Ovary (tissue), 3 donors: Measurements from ENCODE around the gene ARHGAP40.

Experiments
- CTCF ChIP-seq, 3 donors: fragments of 450-650 bp in 2 of 3; fragments of 200-600 bp in 1 of 3; IDR thresholded peaks; one replicate each; pipeline versions ENCODE4 v1.5.1 to v1.8.0; 2016 to 2022; ENCODE audit warnings: antibody characterized with exemption in 3 of 3, mild to moderate bottlenecking in 1 of 3
- EP300 ChIP-seq: sonication (generic); formaldehyde crosslinking; IDR thresholded peaks from one replicate; pipeline ENCODE4 v1.6.1; 2017; ENCODE audit warnings: antibody characterized with exemption
- POLR2A ChIP-seq: fragments of 450-650 bp; IDR thresholded peaks from one replicate; pipeline ENCODE4 v1.6.1; 2017; ENCODE audit warnings: antibody characterized with exemption, mild to moderate bottlenecking, moderate library complexity
- donor health status: DM: no; HTN: no; CAD: no.

DNA sequence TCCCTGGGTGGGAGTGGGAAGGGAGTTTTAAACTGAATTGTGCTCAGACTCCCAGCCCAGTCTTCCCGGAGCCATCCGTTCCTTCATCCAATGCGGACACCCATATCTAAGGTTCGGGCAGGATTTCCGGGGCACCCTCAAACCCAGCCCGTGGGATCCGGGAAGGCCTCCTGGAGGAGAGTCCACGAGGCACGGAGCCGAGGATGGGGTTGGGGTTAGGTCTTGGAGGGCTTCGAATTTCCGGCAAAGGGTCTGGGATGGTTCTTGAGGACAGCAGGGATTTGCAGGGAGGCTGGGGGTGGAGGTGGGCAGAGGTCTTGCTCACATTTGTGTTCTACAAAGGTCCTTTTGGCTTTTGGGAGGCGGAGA, 73.1 kb downstream of the ARHGAP40 start:
- TF ChIP-seq POLR2A (no peak), CTCF (IDR thresholded peaks at IDR 0.05) (no peak), EP300 (no peak)
